H1 (cell line): ENCODE data around the gene PSMC4. TPM values are rescaled to one million over a fixed set of nuclear protein-coding genes. Genes with fewer than 3 reads are reported as not detected.

Experiments
- ATF2 ChIP-seq: IDR thresholded peaks from 2 replicates; pipeline ENCODE4 v1.6.1; 2012; ENCODE audit warnings: low read length, inconsistent platforms
- CHD2 ChIP-seq: IDR thresholded peaks from 2 replicates; pipeline ENCODE4 v1.6.1; 2012; ENCODE audit warnings: low read length, improper control_type of control experiment
- CREB1 ChIP-seq: IDR thresholded peaks from 2 replicates; pipeline ENCODE4 v1.6.1; 2012; ENCODE audit warnings: inconsistent platforms
- E2F6 ChIP-seq: IDR thresholded peaks from 2 replicates; pipeline ENCODE4 v1.6.1; 2012; ENCODE audit warnings: inconsistent platforms
- EZH2 ChIP-seq: fragments of 200-600 bp; sonication (generic); IDR thresholded peaks from 2 replicates; pipeline ENCODE4 v1.7.1; 2012; ENCODE audit warnings: low read depth, mild to moderate bottlenecking, moderate library complexity, low read length, inconsistent platforms; ENCODE audit not compliant: severe bottlenecking
- POLR2A ChIP-seq, 2 experiments: IDR thresholded peaks; 1 replicate in 1 of 2; 2 replicates in 1 of 2; pipeline ENCODE4 v1.6.1; 2011; ENCODE audit warnings: low read depth in 2 of 2, low read length in 2 of 2, mild to moderate bottlenecking in 2 of 2; ENCODE audit errors: control extremely low read depth in 1 of 2
- RNF2 ChIP-seq: fragments of 200-900, 300-1000 bp; sonication (generic); IDR thresholded peaks from 2 replicates; pipeline ENCODE4 v1.7.1; 2016; ENCODE audit warnings: borderline replicate concordance, low read depth, mild to moderate bottlenecking, antibody characterized with exemption, low read length; ENCODE audit not compliant: poor library complexity, severe bottlenecking; ENCODE audit errors: missing control alignments
- RXRA ChIP-seq: IDR thresholded peaks from 2 replicates; pipeline ENCODE4 v1.6.1; 2011; ENCODE audit warnings: low read depth, mild to moderate bottlenecking, low read length, moderate library complexity; ENCODE audit not compliant: insufficient read depth
- polyA plus RNA-seq, 7 experiments: library from polyadenylated mRNA; depleted of rRNA in 3 of 7; stranded (reverse) in 5 of 7; unstranded in 2 of 7; fragments of >200 nt in 5 of 7; fragments of 200-250 nt in 2 of 7; gene quantifications; 1 replicate in 5 of 7; 2 replicates in 1 of 7; 4 replicates in 1 of 7; pipeline versions ENCODE4 v1.2.1 to v1.2.3, GENCODE V29; 2011 to 2013; ENCODE audit warnings: missing spikeins in 2 of 7, mixed read lengths in 2 of 7
- total RNA-seq: library from RNA; stranded (reverse); fragmentation: NEBNext Ultra II Directional; extraction: Animal tissue kit (Norgen Biotek cat#: 25700); gene quantifications from 2 replicates; pipeline ENCODE4 v1.2.1, GENCODE V29; 2021

Gene PSMC4
- total and polyA plus RNA-seq, 2 of the 8 experiments (the other 6 are each of a cell fraction or from before 2014, with no cell fraction given), result 116 to 126 TPM

- TF ChIP-seq ATF2, result no peak
- TF ChIP-seq E2F6, result no peak
- TF ChIP-seq RNF2, result no peak
- TF ChIP-seq CHD2, result no peak
- no peak for TF ChIP-seq CREB1
- TF ChIP-seq EZH2, result no peak
- TF ChIP-seq POLR2A (IDR thresholded peaks at IDR 0.05; ENCODE audit: control extremely low read depth in 1 of 2, low read depth in 2 of 2, low read length in 2 of 2), result no peak
- no peak for TF ChIP-seq RXRA
These were observed 55.1 kb downstream of the PSMC4 start (continued) for GRCh38 chr19:40025938-40026596.
